PC-9 (cell line): ENCODE measurements around the gene GPATCH2. TPM values are rescaled to one million over a fixed set of nuclear protein-coding genes. Genes with fewer than 3 reads are reported as not detected.

ENCODE experiments used
- BruUV-seq: library from RNA; stranded (reverse); fragments of 400-500 nt; replicated peaks from 2 replicates; lab custom pipeline; 2021; lab: Mats Ljungman, UMichigan
- CTCF ChIA-PET: fragments of 300-600 bp; sonication (Branson Sonifier 250); formaldehyde crosslinking; loops from one replicate; lab custom pipeline; 2022; ENCODE audit warnings: antibody characterized with exemption; lab: Charles Lee
- POLR2A ChIA-PET: fragments of 300-600 bp; sonication (Branson Sonifier 250); formaldehyde crosslinking; loops from one replicate; lab custom pipeline; 2022; ENCODE audit warnings: antibody characterized with exemption; ENCODE audit not compliant: unreplicated experiment; lab: Charles Lee
- DNase-seq, 2 experiments: peaks; one replicate each; pipeline versions ENCODE4 v3.0.0 to v3.0.0-alpha.2; 2015 to 2022; ENCODE audit warnings: mixed read lengths in 1 of 2
- H2AFZ ChIP-seq: fragments of 200-600 bp; sonication (generic); 2 replicates; pipeline ENCODE4 v1.8.1; 2017; ENCODE audit warnings: antibody characterized with exemption
- H3F3A ChIP-seq: fragments of 200-600 bp; sonication (generic); 2 replicates; pipeline ENCODE4 v1.8.1; 2017; ENCODE audit warnings: antibody characterized with exemption, mild to moderate bottlenecking, low read depth; ENCODE audit not compliant: insufficient read depth
- H3K27ac ChIP-seq: fragments of 200-600 bp; sonication (generic); 2 replicates; pipeline ENCODE4 v1.6.1; 2016; ENCODE audit warnings: mixed run types
- H3K27me3 ChIP-seq: fragments of 200-600 bp; sonication (generic); 2 replicates; pipeline ENCODE4 v1.6.1; 2016; ENCODE audit warnings: low read depth, mixed run types; ENCODE audit not compliant: insufficient read depth
- H3K36me3 ChIP-seq: fragments of 200-600 bp; sonication (generic); 2 replicates; pipeline ENCODE4 v1.6.1; 2016; ENCODE audit warnings: low read depth, mixed run types
- H3K4me1 ChIP-seq: fragments of 200-600 bp; sonication (generic); replicated peaks from 2 replicates; pipeline ENCODE4 v1.6.1; 2016; ENCODE audit warnings: mixed run types; ENCODE audit not compliant: insufficient read depth
- H3K4me2 ChIP-seq: fragments of 200-600 bp; sonication (generic); 2 replicates; pipeline ENCODE4 v1.6.1; 2017; ENCODE audit warnings: mixed run types
- H3K4me3 ChIP-seq: fragments of 200-600 bp; sonication (generic); 2 replicates; pipeline ENCODE4 v1.6.1; 2016; ENCODE audit warnings: mixed run types
- H3K79me2 ChIP-seq: fragments of 200-600 bp; sonication (generic); 2 replicates; pipeline ENCODE4 v1.6.1; 2017; ENCODE audit warnings: low read depth, mixed run types
- H3K9me2 ChIP-seq: fragments of 200-600 bp; sonication (generic); 2 replicates; pipeline ENCODE4 v1.8.1; 2017; ENCODE audit warnings: mild to moderate bottlenecking; ENCODE audit not compliant: insufficient read depth
- H3K9me3 ChIP-seq: fragments of 200-600 bp; sonication (generic); 2 replicates; pipeline ENCODE4 v1.8.1; 2016; ENCODE audit warnings: low read depth; ENCODE audit not compliant: insufficient read depth
- H4K20me1 ChIP-seq: fragments of 200-600 bp; sonication (generic); 2 replicates; pipeline ENCODE4 v1.8.1; 2017; ENCODE audit not compliant: insufficient read depth
- EZH2 ChIP-seq: fragments of 200-600 bp; sonication (generic); IDR thresholded peaks from 2 replicates; pipeline ENCODE4 v1.8.0; 2017; ENCODE audit warnings: antibody characterized with exemption, low read depth
- intact Hi-C: fragments of 100-400 bp; cut with micrococcal nuclease; formaldehyde crosslinking; loops from one replicate; pipeline ENCODE4 v1.10.0; 2022; ENCODE audit not compliant: unreplicated experiment
- total RNA-seq: library from RNA; stranded (reverse); gene quantifications from 2 replicates; pipeline ENCODE4 v1.2.3, GENCODE V29; 2021
- TF ChIP-seq, protein P1 (sequence below): fragments of 200-600 bp; sonication (generic); conservative IDR thresholded peaks from 2 replicates; pipeline ENCODE4 v1.6.1; 2017; ENCODE audit warnings: mixed run types, antibody characterized with exemption, mild to moderate bottlenecking, moderate library complexity

The GPATCH2 gene
- total RNA-seq, 1 experiment from 2014 or later = 14.8 TPM

GRCh38 chr1:217605390-217605789, 25.5 kb downstream of the GPATCH2 start:
- ChIA-PET POLR2A (no interaction called here), CTCF (no interaction called here)
- intact Hi-C loops = no loop called here
- Histone ChIP-seq H3K9me3 (no peaks in the 10 kb centered on the region), H3K4me2 (no peak overlapping the region), H3K27me3 (no peaks in the 10 kb centered on the region), H2AFZ (no peak overlapping the region), H3K4me1 (no peaks in the 10 kb centered on the region), H3K27ac (0 out of 2 replicates have a peak overlapping the region, but pooled peaks have one; percentile 8), H4K20me1 (0 out of 2 replicates have a peak, but pooled peaks cover 2% of the 10 kb centered on the region), H3K4me3 (no peak overlapping the region), H3K36me3 (peaks cover 22% of the 10 kb centered on the region), H3F3A (no peaks in the 10 kb centered on the region), H3K9me2 (no peaks in the 10 kb centered on the region; the same call in none of the 2 replicates), H3K79me2 (no peaks in the 10 kb centered on the region)
- no TSS peak for BruUV-seq
- TF ChIP-seq, protein P1, sequence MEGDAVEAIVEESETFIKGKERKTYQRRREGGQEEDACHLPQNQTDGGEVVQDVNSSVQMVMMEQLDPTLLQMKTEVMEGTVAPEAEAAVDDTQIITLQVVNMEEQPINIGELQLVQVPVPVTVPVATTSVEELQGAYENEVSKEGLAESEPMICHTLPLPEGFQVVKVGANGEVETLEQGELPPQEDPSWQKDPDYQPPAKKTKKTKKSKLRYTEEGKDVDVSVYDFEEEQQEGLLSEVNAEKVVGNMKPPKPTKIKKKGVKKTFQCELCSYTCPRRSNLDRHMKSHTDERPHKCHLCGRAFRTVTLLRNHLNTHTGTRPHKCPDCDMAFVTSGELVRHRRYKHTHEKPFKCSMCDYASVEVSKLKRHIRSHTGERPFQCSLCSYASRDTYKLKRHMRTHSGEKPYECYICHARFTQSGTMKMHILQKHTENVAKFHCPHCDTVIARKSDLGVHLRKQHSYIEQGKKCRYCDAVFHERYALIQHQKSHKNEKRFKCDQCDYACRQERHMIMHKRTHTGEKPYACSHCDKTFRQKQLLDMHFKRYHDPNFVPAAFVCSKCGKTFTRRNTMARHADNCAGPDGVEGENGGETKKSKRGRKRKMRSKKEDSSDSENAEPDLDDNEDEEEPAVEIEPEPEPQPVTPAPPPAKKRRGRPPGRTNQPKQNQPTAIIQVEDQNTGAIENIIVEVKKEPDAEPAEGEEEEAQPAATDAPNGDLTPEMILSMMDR = no peak
- no peak for TF ChIP-seq EZH2
- DNase-seq = no peak

DNA sequence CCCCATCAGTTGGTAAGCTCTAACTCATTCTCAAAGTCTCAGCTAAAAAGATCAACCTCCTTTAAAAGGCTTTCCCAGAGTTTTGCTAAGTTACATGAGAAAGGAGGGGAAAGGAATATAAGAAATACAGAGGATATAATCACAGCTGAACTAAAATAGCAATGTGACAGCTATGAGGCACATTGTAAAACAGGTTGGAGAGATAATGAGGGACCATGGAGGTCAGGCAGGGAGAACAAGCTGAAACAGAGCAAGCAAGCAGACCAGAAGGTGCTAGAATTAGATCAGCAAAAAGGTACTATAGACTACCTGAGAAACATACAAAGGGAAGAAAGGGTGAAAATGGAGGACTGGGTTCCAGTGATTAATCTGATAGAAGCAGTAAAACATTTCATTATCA, 28.5 kb downstream of the GPATCH2 start:
- Histone ChIP-seq H3K4me1 (no peaks in the 10 kb centered on the region), H3K36me3 (peaks cover 5% of the 10 kb centered on the region; the same call in 1 of the 2 replicates), H3K79me2 (no peaks in the 10 kb centered on the region), H3K27ac (no peak overlapping the region), H3K9me3 (no peaks in the 10 kb centered on the region), H3K4me2 (no peak overlapping the region), H3K4me3 (no peak overlapping the region), H2AFZ (no peak overlapping the region), H3K9me2 (no peaks in the 10 kb centered on the region; the same call in none of the 2 replicates), H4K20me1 (no peaks in the 10 kb centered on the region; the same call in 1 of the 2 replicates), H3K27me3 (no peaks in the 10 kb centered on the region), H3F3A (no peaks in the 10 kb centered on the region)
- no peak for DNase-seq
- TF ChIP-seq EZH2 = no peak
- TF ChIP-seq, protein P1 = no peak
- BruUV-seq = no TSS peak
- ChIA-PET POLR2A (no interaction called here), CTCF (no interaction called here)
- intact Hi-C loops = no loop called here

DNA sequence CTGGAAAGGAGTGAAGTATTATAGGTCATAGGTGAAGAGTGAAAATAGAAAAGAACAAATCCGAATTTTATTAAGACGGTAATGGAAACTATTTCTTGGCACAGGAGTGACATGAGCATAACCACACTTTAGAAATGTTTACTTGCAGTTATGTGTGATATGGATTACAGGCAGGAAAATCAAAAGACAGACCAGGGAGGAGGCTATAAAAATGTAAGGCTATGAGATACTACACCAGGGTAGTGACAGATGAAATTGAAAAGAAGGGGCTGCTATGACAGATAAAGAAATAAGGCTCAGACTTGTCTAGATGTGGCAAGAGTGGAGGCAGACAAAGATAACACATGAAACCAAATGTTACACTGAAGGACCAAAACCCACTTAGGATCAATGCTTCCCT, 31.7 kb downstream of the GPATCH2 start:
- H3F3A ChIP-seq = no peaks in the 10 kb centered on the region
- H2AFZ ChIP-seq = no peak overlapping the region
- POLR2A ChIA-PET = no interaction called here
- no peaks in the 10 kb centered on the region for H3K4me1 ChIP-seq
- no peak for TF ChIP-seq EZH2
- TF ChIP-seq, protein P1 = no peak
- intact Hi-C loops = no loop called here
- H3K79me2 ChIP-seq = no peaks in the 10 kb centered on the region
- H3K4me3 ChIP-seq = no peak overlapping the region
- BruUV-seq = no TSS peak
- CTCF ChIA-PET = no interaction called here
- H3K4me2 ChIP-seq = no peak overlapping the region
- H3K9me3 ChIP-seq = no peaks in the 10 kb centered on the region
- no peaks in the 10 kb centered on the region; the same call in 1 of the 2 replicates for H4K20me1 ChIP-seq
- no peak for DNase-seq
- H3K27ac ChIP-seq = no peak overlapping the region
- no peaks in the 10 kb centered on the region for H3K36me3 ChIP-seq
- no peaks in the 10 kb centered on the region for H3K27me3 ChIP-seq
- no peaks in the 10 kb centered on the region; the same call in 1 of the 2 replicates for H3K9me2 ChIP-seq
